GM21786 (cell line): ENCODE results near the gene SFI1.
"Not testable (repeated sequence)": the region's sequence is repeated elsewhere in the genome, so short reads cannot be mapped to it uniquely, and the experiment has no call there.

Experiments used
- ATAC-seq: cut with Tn5 transposase; IDR thresholded peaks from one replicate; pipeline ENCODE4 v1.9.1; 2021; ENCODE audit not compliant: unreplicated experiment

The SFI1 gene

GRCh38 chr22:31540966-31541365 lies 44.6 kb downstream of the SFI1 start:
- no peak for ATAC-seq

- ATAC-seq = no peak
Measured at GRCh38 chr22:31544481-31545480, 48.4 kb downstream of the SFI1 start.

GRCh38 chr22:31550871-31551370 lies 54.6 kb downstream of the SFI1 start:
- ATAC-seq = no peak

DNA sequence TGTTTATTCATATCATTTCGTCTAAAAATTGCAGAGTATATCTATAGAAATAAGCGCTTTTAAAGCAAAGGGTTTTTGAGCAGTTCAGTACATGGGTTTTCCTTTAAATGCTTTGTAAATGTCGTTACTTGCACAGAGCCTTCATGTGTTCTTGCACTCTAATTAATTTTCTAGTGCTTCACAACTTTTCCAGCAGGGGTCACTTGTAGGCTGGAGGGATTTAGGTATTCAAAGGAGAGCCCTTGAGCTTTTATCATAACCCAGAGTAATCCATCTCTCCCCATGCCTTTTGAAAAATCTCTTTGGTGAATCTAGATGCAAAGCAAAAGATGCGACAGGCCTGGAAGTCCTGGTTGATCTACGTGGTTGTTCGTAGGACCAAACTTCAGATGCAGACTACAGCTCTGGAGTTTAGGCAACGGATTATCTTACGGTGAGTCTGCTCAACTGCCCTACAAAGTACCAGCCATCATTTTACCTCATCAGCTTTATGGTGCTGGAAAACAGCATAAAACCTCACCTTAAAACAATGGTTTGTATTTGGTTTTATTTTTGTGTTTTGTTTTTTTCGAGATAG lies 60.4 kb downstream of the SFI1 start:
- no peak for ATAC-seq

- ATAC-seq = not testable (repeated sequence)
Measured at GRCh38 chr22:31558546-31558945, 62.2 kb downstream of the SFI1 start.

DNA sequence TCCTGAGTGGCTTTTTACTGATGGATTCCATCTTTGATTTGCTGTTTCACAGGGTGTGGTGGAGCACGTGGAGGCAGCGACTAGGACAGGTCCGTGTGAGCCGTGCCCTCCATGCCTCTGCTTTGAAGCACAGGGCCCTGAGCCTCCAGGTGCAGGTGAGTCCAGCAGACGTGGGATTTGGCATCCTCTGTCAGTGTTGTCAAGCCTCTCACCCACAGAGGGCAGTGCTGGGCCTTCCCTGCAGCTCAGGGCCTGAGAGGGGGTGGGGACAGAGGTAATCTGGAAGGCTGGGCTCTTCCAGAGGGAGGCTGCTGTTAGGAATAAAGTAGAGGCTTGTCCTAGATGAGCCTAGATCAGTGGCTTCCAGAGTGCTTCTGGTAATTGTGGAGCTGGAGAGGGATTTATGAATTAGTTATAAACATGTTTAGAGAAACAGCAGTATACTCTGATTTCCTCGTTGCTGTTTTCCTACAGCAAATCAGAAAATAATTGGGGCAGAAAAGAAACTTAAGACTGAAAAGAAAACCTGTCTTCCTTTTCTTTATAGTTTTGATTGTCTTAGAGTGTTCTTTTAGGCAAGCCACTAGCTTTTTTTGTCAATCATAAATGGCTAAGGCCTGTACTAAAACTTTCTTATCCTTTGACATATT lies 65.0 kb downstream of the SFI1 start:
- no peak for ATAC-seq

GRCh38 chr22:31561970-31562369 lies 65.6 kb downstream of the SFI1 start:
- ATAC-seq = no peak

GRCh38 chr22:31566484-31566883 lies 70.1 kb downstream of the SFI1 start:
- ATAC-seq = no peak

DNA sequence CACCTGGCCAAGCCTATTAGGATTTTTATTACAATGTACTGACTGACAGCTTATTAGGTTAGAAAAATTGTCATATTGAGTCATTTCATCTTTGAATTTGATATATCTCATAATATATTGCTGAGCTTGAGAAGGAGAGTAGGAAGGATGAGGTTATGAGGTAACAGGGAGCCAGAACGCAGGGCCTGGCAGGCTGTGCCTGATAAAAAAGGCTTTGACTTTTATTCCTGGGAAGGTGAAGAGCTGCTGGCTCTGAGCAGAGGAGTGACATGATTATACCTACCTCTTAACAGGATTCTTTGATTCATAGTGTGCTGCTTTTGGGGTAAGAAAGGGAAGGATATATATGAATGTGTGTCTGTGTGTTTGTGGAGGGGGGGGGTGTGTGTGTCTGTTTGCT lies 70.9 kb downstream of the SFI1 start:
- ATAC-seq = no peak

- no peak for ATAC-seq
Measured at GRCh38 chr22:31567702-31568101, 71.4 kb downstream of the SFI1 start.

DNA sequence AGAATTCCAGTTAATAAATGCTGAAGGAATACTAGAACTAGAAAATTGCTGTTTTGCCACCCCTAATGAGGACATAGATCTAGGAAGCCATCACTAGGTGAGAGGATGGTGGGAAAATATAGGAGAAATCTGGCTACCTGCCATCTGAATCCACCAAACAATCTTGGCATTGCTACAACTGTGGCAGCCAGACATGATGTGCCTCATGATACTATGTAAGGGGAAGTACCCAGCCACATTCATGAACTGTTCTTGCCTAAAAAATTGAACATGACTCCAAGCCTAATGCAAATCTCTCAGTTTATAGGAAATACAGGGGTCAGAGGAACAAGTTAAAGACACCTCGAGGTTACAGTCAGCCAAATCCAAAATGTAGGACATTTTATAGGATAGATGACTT lies 72.8 kb downstream of the SFI1 start:
- ATAC-seq = no peak

- no peak for ATAC-seq
Measured at GRCh38 chr22:31572939-31573338, 76.6 kb downstream of the SFI1 start.

DNA sequence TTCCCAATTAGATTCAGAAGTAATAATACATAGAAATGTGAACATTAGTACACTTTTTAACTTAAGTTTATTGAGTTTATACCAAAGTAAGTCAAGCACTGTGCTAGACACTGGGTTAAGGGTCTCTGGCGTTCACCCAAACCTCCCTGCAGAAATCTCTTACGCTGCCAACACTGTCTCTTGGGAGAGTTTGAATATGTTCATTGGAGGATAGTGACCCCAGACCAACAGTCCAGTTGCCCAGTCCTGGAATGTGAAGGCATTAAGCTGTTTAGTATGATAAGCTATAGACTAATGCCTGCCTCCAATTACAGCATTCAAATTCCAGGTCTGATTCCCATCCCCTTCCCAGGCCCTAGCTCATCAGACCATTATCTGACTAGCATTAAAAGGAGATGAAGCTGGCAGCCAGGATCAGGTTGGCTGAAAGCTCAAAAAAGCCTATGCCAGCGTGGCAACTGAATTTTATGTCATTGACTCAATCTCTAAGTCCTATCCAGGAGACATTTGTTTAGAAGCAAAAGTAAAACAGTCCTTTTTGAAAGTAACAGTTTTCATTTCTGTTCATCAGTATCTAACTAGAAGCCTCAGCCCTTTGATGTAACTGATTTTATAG lies 77.8 kb downstream of the SFI1 start:
- no peak for ATAC-seq

GRCh38 chr22:31575190-31575589 lies 78.9 kb downstream of the SFI1 start:
- ATAC-seq = no peak

GRCh38 chr22:31577711-31578110 lies 81.4 kb downstream of the SFI1 start:
- no peak for ATAC-seq

DNA sequence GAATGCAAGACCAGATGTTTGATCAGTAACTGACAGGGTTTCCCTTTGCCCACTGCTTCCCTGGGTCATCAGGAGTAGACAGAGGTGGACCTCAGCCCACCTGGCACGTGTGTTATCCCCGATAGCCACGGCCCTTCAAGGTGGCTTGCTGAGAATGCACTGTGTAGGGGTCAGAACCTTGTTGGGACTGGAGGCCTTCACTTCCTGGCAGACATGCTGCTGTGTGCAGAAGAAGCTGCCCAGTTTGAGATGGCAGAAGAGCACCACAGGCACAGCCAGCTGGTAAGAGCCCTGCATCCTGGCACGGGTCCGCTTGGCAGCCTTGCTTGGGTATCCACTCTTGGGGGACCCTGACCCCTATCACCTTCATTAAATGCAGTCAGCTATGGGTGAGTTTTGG lies 81.8 kb downstream of the SFI1 start:
- no peak for ATAC-seq

- ATAC-seq = no peak
Measured at GRCh38 chr22:31579835-31580242, 83.5 kb downstream of the SFI1 start.

DNA sequence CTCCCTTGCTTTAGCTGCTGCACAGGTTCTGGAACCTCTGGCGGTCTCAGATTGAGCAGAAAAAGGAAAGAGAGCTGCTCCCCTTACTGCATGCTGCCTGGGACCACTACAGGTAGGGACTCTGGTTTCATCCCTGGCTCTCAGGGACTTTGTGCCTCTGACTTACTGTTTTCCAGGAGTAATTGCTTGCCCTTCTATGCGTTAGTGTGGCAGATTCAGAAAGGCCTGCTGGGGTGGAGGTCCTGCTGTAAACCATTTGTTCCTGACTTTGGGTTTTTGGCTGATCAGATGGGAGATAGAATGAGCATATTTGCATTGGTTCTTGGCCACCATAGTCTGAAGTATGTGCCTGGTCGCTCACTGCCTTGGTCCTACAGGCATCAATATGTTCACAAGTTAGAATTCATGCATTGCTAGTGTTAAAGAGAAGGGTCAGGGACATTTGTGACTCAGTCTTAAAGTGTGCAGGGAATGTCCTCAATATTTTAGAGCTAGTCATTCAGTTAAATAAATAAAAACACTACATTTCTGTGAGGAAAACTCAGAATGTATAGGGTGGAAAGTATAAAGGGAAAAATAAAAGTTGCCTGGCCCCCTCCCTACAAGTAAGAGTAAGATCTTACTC lies 87.6 kb downstream of the SFI1 start:
- no peak for ATAC-seq

GRCh38 chr22:31584804-31585160 lies 88.4 kb downstream of the SFI1 start:
- no peak for ATAC-seq

DNA sequence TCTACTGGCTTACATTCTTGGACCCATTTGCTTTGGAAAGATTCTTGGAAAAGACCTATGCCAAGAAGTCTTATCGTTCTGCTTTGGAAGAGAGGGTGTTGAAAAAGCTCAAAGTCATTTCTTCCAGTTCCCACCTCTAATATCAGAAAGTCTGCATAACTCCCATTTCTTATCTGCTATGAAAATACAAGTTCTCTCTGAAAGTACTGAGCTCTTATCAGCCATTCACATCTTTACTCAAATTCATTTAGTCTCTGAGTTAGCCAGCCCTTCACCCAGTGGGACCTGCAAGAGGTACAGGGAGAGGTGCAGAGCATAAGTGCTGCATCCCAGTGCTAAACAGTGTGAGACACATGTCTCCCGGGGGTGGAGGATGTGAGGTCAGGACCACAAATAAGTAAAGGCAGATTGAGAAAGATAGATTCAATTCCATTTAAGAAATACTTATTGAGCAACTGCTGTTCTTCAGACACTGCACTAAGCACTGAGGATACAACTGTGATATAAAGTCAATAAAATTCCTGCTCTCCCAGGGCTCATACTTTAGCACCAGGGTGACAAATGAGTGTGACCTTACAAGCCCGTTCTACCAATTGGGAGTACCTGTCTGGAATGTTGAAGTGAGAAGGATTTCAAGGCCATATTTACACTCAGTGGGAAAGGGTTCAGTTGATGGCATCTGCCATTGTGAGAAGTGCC lies 89.0 kb downstream of the SFI1 start:
- no peak for ATAC-seq
